IPS-15b (cell line): ENCODE results near the gene NRXN3.

Source experiments
- H3K27me3 ChIP-seq: one replicate; pipeline ENCODE4 v1.6.1; 2013; ENCODE audit warnings: low read length; ENCODE audit not compliant: control insufficient read depth, insufficient read depth
- H3K36me3 ChIP-seq: one replicate; pipeline ENCODE4 v1.6.1; 2013; ENCODE audit warnings: low read length; ENCODE audit not compliant: control insufficient read depth, insufficient read depth
- H3K4me1 ChIP-seq: one replicate; pipeline ENCODE4 v1.6.1; 2013; ENCODE audit warnings: mild to moderate bottlenecking, low read length; ENCODE audit not compliant: control insufficient read depth, insufficient read depth
- H3K4me3 ChIP-seq: one replicate; pipeline ENCODE4 v1.5.1; 2013; ENCODE audit warnings: low read depth, low read length
- H3K9ac ChIP-seq: one replicate; pipeline ENCODE4 v1.6.1; 2013; ENCODE audit warnings: low read depth, mild to moderate bottlenecking, low read length
- H3K9me3 ChIP-seq: one replicate; pipeline ENCODE4 v1.6.1; 2013; ENCODE audit warnings: mild to moderate bottlenecking, low read length; ENCODE audit not compliant: control insufficient read depth, insufficient read depth

Gene NRXN3

DNA sequence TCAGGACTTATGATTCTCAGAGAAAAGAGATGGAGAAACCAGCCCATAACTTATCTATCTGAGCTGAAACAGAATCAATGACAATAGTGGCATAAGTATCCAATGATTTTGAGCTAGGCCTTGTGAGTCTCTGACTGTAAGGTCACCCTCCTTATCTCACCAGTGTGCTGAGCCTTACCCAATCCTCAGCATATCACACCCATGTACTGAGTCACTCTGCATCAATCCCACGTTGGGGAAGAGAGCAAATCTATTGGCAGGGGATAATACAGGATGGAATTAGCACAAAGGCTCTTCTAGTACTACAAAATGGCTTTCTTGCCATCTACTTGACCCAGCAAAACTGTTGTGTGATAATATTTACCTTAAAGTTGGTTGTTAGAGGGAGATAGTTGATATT is 997.8 kb downstream of the NRXN3 start:
- H3K27me3 ChIP-seq, result no peaks in the 10 kb centered on the region
- H3K9ac ChIP-seq, result no peak overlapping the region
- H3K36me3 ChIP-seq, result no peaks in the 10 kb centered on the region
- no peak overlapping the region for H3K4me3 ChIP-seq
- H3K9me3 ChIP-seq, result no peaks in the 10 kb centered on the region
- H3K4me1 ChIP-seq, result no peaks in the 10 kb centered on the region

DNA sequence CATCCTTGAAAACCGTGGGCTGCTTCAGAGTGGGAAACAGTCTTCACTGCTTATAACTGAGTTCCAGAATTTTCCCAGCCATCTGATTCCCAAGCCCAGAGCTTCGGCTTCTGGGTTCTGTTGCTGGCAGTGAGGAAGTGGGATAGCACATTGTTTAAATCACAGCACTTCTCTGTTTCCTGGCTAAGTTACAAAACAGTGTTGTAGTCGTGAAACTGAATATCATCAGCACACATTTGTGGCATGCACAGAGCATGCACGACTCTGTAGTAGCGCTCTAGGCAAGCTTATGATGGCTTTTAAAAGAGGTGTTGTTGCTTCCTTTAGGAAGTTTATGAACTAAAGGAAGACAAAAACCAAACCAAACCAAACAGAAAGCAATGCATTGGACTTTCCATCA is 1005.5 kb downstream of the NRXN3 start:
- Histone ChIP-seq H3K4me1 (no peaks in the 10 kb centered on the region), H3K27me3 (no peaks in the 10 kb centered on the region), H3K4me3 (no peak overlapping the region), H3K9me3 (no peaks in the 10 kb centered on the region), H3K9ac (no peak overlapping the region), H3K36me3 (no peaks in the 10 kb centered on the region)

DNA sequence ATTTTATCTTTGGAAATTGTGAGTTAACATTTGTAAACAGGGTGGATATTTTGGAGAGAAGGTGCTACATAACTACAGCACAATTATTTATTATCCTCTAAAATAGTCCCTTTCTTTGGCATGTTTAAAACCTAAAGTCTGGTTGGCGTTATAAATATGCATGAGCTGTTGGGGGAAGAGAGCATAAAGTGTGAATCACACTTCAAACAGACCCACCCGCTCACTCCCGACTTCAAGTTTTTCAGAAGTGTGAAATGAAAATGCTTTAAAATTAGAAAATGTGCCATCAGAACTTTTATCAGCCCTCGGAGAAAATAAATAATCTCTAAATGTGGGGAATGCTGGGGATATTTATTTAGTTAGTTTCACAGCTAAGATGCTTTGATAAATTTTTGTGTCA is 1006.9 kb downstream of the NRXN3 start:
- Histone ChIP-seq H3K27me3 (no peaks in the 10 kb centered on the region), H3K36me3 (no peaks in the 10 kb centered on the region), H3K4me1 (no peaks in the 10 kb centered on the region), H3K4me3 (no peak overlapping the region), H3K9me3 (no peaks in the 10 kb centered on the region), H3K9ac (no peak overlapping the region)

DNA sequence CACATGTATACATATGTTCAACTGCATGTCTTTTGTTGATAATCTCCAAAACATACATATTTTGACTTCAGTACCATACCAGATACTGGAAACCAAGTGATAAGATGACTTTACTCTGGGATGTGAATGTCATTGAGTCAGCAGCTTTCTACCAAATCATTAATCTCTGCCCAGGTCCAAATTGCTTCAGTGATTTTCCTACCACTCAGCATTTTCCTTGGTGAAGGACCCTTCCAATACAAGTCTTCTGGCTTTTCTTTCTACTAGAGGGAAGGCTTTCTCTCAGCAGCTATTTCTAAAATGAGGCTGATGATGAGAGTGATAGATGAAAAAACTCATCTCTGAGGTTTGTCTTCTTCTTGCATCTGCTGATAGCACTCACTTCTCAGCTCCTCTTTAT is 1008.5 kb downstream of the NRXN3 start:
- Histone ChIP-seq H3K4me1 (no peaks in the 10 kb centered on the region), H3K27me3 (no peaks in the 10 kb centered on the region), H3K36me3 (no peaks in the 10 kb centered on the region), H3K9ac (no peak overlapping the region), H3K9me3 (no peaks in the 10 kb centered on the region), H3K4me3 (no peak overlapping the region)

DNA sequence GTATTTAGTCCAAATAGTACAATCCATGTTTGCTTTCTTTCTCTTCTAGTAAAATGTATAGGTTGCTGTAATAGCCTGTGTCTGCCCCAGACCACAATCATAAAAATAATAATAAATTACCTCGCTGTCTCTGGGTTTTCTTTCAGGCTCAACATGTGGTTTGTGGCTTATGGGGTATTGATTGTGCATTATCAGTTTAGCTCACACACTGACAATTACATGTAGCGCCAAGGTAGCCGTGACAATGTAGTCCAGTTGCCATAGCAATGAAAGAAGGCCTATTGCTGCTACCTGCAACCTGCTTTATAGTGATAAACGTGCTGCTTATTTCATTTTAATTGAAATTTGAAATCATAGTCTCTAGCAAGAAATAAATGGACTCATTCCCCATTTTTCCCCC is 1009.8 kb downstream of the NRXN3 start:
- Histone ChIP-seq H3K9ac (no peak overlapping the region), H3K9me3 (no peaks in the 10 kb centered on the region), H3K36me3 (no peaks in the 10 kb centered on the region), H3K27me3 (no peaks in the 10 kb centered on the region), H3K4me1 (no peaks in the 10 kb centered on the region), H3K4me3 (no peak overlapping the region)

DNA sequence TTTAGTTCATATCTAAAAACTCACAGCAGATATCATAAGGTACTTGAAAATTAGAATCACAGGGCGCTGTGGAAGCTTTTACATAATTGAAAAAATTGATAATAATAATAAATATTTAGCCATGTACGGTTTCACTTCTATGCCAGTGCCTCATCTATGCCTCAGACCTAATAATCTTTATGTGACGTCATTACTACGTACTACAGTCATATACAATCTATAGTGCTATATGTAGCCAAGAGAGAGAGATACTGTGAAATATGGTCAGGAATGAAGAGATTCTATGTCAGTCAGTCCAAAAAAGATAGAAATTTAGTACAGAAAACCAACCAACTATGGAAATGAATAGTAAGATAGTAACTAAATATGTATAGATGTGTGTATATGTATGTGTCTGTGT is 1010.5 kb downstream of the NRXN3 start:
- Histone ChIP-seq H3K4me3 (no peak overlapping the region), H3K36me3 (no peaks in the 10 kb centered on the region), H3K9ac (no peak overlapping the region), H3K27me3 (no peaks in the 10 kb centered on the region), H3K9me3 (no peaks in the 10 kb centered on the region), H3K4me1 (no peaks in the 10 kb centered on the region)

DNA sequence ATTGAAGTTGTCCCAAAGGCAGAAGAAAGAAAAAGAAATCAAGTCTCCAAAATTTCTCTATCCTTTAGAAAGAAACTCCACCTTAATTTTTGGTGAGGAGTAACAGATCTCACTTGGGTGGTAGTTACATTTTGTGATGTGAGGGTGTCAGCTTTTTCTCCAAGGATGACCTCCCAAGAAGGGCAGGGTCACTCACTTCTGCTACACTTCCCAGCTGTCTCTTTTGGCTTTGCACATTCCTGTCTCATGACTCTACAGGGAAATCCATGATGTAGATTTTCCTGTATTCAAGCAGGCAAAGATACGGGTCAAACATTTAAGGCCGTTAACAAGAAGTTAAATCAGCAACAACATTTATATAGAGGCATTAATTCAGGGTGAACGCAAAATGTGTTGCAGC is 1016.4 kb downstream of the NRXN3 start:
- H3K9ac ChIP-seq, result no peak overlapping the region

DNA sequence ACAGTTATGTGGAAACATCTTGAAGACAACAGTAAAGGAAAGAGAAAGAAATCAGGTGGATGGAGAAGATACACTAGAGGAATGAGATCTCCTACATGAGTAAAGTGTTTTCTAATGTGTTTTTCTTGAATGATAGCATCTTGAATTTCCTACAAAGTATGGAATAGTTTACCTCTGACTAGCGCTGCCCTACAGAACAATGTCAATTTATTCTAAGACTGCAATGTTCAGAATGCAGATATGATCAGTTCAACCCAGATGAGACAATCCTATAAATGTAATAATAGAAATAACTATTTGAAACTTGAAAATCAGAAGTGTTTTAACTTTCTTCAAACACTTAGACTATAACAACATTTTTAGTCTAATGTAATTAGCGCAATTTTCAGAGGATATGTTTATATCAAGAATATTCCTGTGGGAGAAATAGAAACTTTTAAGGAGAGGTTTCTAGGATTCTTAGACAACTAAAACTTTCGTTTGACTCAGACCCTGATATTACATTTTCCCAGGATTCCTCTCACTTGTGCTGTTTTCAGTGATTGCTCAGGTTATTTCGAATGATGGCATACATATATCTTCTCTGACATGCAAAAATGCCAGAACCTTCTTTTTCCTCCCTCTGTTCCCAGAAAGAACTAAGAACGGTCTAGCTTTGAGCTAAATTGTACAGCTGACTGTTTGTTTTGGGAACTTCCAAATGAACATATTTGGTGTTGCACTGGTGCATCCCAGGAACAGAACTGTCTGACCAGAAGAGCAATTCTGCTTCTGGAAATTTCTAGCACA is 1023.7 kb downstream of the NRXN3 start:
- H3K4me3 ChIP-seq, result no peak overlapping the region
- no peaks in the 10 kb centered on the region for H3K4me1 ChIP-seq
- H3K27me3 ChIP-seq, result no peaks in the 10 kb centered on the region
- H3K9ac ChIP-seq, result no peak overlapping the region
- no peaks in the 10 kb centered on the region for H3K36me3 ChIP-seq
- no peaks in the 10 kb centered on the region for H3K9me3 ChIP-seq

More for the DNA sequence above, 1016.4 kb downstream of the NRXN3 start:
- Histone ChIP-seq H3K9me3 (no peaks in the 10 kb centered on the region), H3K4me3 (no peak overlapping the region), H3K36me3 (no peaks in the 10 kb centered on the region), H3K4me1 (no peaks in the 10 kb centered on the region), H3K27me3 (no peaks in the 10 kb centered on the region)

DNA sequence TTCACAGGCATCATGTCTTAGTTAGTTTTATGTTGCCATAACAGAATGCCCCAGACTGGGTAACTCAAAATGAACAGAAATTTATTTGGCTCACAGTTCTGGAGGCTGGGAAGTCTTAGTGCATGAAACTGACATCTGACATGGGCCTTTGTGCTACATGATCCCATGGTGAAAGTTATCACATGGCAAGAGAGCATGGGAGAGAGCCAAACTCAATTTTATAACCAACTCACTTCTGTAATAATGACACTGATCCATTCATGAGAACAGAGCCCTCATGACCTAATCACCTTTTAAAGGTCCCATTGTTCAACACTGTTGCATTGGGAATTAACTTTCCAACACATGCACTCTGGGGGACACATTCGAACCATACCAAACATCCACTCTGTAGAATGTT is 1026.0 kb downstream of the NRXN3 start:
- Histone ChIP-seq H3K4me3 (no peak overlapping the region), H3K9ac (no peak overlapping the region), H3K36me3 (no peaks in the 10 kb centered on the region), H3K9me3 (no peaks in the 10 kb centered on the region), H3K4me1 (no peaks in the 10 kb centered on the region), H3K27me3 (no peaks in the 10 kb centered on the region)

DNA sequence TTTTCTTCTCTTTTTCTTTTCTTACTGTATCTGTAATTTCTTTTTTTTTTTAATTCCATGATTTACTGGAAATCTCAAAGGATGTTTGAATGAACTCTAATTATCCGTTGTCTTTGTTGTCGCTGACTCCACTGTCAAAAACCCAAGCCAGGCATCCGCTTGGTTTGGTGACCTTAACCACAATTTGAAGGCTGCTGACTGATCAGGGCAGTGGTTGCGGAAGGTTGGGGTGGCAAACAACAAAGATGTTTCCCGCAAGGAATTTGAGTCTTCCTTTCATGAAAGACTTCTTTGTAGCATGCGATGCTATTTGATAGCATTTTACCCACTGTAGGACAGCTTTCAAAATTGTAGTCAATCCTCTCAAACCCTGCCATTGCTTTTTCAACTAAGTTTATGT is 1027.3 kb downstream of the NRXN3 start:
- no peaks in the 10 kb centered on the region for H3K36me3 ChIP-seq

DNA sequence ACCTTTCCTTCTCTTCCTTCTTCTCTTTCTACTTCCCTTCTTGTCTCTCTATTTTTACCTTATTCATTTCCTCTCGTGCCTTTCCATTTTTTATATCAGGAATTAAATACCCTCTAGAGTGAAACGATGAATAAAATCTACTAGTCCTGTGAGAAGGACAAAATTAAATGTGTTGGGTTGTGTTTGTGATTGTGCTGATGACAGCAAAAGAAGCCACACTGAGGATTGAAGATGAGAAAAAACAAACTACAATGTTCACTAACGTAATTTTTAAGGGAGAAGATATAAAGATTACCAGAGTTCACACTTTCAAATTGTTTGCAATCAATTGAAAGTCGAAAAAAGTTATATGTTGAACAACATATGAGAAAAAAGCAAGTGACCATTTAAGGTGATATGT is 1029.0 kb downstream of the NRXN3 start:
- no peak overlapping the region for H3K4me3 ChIP-seq
- H3K4me1 ChIP-seq, result no peaks in the 10 kb centered on the region
- H3K27me3 ChIP-seq, result no peaks in the 10 kb centered on the region
- H3K36me3 ChIP-seq, result no peaks in the 10 kb centered on the region
- H3K9ac ChIP-seq, result no peak overlapping the region
- no peaks in the 10 kb centered on the region for H3K9me3 ChIP-seq

More for the DNA sequence above, 1027.3 kb downstream of the NRXN3 start:
- H3K9ac ChIP-seq, result no peak overlapping the region
- H3K4me3 ChIP-seq, result no peak overlapping the region
- no peaks in the 10 kb centered on the region for H3K27me3 ChIP-seq
- H3K9me3 ChIP-seq, result no peaks in the 10 kb centered on the region
- H3K4me1 ChIP-seq, result no peaks in the 10 kb centered on the region

DNA sequence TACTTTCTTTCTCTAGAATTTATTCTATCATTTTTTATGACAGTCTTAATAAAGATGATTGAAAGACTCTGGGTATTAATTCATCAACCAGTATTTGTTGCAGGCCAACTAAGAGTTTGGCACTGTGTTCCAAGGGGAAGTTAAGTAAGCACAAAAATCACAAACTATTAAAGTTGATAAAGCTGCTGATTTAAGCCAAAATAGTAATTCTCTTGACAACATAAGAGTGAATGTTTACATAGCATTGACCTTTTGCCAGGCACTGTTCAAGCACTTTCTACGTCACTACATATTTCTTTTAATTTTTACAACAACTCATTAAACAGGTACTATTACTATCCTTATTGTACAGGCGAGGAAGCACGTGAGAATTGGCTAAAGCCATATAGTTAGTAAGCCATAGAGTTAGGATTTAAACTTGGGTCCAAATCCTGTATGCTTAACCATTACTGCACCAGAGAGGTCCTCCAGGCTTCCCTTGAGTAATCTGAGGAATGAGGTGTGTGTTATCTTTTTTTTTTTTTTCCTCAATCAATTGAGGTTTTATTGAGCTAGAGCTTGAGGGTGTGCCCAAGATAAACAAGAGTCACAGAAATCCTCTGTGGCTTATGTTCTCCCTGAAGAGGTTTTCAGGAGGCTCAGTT is 1031.5 kb downstream of the NRXN3 start:
- Histone ChIP-seq H3K9me3 (no peaks in the 10 kb centered on the region), H3K4me1 (no peaks in the 10 kb centered on the region), H3K4me3 (no peak overlapping the region), H3K27me3 (no peaks in the 10 kb centered on the region), H3K9ac (no peak overlapping the region), H3K36me3 (no peaks in the 10 kb centered on the region)
